NCI-H1105 (cell line): ENCODE measurements around the gene SLC25A3.
"Not testable (repeated sequence)": the region's sequence is repeated elsewhere in the genome, so short reads cannot be mapped to it uniquely, and the experiment has no call there.

Experiments used
- DNase-seq: peaks from one replicate; lab custom pipeline; 2025; lab: John Stamatoyannopoulos, UW

SLC25A3 gene

DNA sequence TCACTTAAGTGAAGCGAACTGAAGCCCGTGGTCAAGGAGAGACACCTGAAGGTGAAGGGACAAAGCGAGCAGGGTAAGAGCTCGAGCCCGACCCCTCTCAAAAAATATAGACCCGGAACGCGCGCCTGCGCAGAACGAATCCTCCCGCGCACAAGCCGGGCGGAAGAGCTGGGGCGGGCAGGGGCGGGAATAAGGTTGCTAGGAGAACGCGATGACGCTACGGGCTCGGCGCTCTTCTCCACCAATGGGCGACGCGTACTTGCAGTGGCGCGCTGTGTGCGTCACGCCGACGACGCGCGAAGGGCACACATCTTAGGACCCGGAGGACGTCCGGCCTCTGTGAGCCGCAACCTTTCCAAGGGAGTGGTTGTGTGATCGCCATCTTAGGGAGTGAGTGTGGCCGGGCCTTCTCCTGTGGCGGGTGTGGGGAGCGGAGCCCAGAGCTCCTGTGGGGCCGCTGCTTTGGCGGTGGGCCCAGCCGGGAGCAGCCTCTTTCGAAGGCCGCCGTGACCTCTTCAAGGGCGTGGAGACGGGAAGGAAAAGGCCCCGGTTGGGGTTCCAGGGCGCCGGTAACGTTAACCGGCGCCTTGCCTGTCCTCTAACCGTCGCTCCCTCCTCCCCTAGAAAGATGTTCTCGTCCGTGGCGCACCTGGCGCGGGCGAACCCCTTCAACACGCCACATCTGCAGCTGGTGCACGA is at the start of gene SLC25A3:
Gene SLC25A3 (plus strand): TSS at position 336 of the 699 bp plus-strand sequence. CDS start 293 bp downstream, at position 629.
- peak; percentile 98 for DNase-seq

DNA sequence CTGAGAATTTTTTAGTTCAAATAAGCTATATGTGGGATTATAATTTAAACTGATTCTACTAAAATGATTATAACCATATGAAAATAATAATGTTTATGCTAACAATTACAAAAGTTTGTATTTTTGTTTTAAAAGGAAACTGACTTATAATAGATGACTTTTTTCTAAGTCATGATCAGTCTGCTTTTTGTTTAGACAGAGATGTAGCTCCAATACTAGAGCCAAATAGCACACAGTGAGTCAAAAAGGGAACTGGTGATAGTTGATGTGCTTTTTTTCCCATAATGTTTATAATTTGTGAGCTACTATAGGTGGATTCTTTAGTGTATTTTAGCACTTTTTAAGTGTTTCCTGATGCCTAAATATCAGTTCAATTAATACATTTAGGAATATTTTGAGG is 49.8 kb upstream of the SLC25A3 start:
- no peak for DNase-seq

DNA sequence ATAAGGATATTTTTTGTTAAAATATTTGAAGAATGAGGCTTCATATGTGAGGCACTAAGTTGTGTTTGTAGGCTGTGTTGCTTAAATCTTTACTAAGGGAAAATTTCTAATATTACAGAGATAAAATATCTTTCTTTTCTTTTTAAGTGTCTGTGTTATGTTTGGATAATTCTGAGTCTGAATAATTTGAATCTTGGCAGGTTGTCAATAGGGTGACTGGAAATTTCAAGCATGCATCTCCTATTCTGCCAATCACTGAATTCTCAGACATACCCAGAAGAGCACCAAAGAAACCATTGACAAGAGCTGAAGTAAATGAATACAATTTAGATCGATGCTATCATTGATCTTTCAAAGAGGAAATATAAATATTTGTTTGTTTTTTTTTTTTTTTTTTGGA is 48.7 kb upstream of the SLC25A3 start:
- no peak for DNase-seq

DNA sequence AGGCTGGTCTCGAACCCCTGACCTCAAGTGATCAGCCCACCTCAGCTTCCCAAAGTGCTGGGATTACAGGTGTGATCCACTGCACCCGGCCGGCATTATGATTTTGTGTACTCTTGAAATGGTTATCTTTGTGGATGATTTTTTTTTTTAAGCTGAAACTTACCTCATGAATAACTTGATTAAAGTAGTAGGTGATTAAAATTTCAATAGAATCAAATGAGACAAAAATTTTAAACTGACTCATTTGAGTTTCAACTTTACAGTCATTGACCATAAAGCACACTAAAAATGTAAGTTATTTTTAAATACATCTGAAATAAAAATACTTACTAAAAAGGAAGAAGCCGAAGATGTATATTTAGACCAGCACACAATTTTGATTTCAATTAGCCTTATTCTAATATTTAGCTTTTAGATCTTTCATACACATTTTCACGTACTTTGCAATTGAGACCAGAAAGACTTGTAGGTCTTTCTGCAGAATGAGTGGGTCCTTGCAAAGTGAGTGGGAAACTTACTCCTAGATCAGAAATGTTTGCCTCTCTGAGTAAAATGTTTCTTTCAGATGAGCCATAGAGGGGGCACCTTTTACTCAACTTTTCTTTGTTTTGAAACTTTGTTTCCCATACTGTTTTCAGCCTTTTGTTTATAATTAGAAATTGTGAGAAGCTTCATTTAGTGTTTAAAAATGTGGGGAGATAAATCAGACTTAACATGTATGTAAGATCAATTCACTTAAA is 43.9 kb upstream of the SLC25A3 start:
- no peak for DNase-seq

GRCh38 chr12:98551787-98552186 is 41.7 kb upstream of the SLC25A3 start:
- no peak for DNase-seq

GRCh38 chr12:98558097-98558496 is 35.4 kb upstream of the SLC25A3 start:
- DNase-seq = not testable (repeated sequence)

- no peak for DNase-seq
Measured at GRCh38 chr12:98559666-98560065, 33.8 kb upstream of the SLC25A3 start.

DNA sequence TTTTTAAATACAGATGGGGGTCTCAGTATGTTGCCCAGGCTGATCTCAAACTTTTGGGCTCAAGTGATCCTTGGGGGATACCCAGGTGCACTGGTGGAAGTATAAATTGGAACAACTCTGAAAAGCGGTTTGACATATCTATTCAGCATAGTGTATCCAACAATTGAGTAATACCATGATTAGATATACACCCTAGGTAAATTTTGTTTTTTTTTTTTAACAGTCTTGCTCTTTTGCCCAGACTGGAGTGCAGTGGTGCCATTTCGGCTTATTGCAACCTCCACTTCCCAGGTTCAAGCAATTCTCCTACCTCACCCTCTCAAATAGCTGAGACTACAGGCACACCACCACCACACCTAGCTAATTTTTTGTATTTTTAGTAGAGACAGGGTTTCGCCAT is 31.6 kb upstream of the SLC25A3 start:
- DNase-seq = no peak

DNA sequence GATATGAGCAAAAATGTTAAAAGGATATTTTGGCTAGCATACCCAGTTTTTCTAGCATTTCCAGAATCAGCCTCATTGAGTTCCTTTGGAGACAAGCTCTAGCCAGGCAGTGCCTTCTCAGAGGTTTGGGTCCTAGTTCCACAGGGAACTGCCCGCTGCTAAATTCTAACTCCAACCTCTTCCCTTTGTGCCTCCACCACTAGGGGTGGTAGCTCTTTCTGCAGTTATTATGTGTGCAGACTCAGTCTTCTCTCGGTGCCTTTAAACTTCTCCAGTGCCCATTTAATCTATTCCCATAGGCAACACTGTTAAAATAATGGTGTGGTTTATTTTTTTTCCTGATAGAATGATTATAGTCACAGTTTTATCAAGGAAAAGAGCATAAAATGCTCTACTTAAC is 21.5 kb upstream of the SLC25A3 start:
- no peak for DNase-seq

GRCh38 chr12:98574110-98574509 is 19.4 kb upstream of the SLC25A3 start:
- no peak for DNase-seq

DNA sequence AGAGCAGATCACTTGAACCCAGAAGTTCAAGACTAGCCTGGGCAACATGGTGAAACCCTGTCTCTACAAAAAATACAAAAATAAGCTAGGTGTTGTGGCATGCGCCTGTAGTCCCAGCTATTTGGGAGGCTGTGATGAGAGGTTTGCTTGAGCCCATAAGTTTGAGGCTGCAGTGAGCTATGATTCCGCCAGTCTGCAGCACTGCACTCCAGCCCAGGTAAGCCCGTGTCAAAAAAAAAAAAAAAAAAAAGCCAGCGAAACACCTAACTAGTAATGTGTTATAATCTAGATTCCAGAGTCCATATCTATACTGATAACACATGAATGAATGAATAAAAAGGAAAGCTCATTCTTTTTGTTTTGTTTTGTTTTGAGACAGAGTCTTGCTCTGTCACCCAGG is 18.5 kb upstream of the SLC25A3 start:
- no peak for DNase-seq

- DNase-seq = not testable (repeated sequence)
Measured at GRCh38 chr12:98576795-98577194, 16.7 kb upstream of the SLC25A3 start.

DNA sequence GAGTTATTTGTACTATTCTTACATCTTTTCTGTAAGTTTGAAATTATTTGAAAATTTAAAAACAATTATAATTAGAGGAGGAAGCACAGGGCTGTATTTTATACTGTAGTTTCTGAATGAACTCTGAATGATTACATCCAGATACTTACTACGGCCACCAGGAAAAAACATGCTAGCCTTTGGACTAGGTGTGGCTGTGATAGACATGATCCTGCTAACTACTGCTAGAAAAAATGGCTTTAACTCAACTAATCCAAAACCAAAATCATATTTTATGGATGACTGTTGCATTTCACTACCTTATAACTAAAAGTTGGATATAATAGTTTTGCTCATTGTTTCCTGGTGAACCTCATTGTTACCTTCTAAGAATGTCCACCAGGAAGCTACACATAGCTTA is 15.1 kb upstream of the SLC25A3 start:
- no peak for DNase-seq

DNA sequence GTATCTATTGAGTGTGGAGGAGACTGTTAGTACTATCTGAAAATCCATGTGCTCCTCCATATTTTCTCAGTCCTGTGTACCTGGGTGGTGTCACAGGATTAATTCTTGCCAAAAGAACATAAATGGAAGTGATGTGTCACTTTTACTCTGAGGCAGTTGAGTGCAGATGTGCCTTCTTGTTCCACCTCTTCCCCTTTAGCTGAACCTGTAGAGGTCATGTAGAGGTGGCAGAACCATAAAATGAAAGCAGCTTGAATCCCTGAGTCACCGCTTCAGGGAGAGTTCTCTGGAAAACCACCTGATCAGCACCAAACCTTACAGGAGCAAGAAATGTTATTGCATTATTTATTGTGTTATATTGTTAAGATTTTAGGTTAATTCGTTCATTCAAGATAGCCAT is 14.7 kb upstream of the SLC25A3 start:
- DNase-seq = no peak

- DNase-seq = no peak
Measured at GRCh38 chr12:98579347-98579746, 14.1 kb upstream of the SLC25A3 start.

DNA sequence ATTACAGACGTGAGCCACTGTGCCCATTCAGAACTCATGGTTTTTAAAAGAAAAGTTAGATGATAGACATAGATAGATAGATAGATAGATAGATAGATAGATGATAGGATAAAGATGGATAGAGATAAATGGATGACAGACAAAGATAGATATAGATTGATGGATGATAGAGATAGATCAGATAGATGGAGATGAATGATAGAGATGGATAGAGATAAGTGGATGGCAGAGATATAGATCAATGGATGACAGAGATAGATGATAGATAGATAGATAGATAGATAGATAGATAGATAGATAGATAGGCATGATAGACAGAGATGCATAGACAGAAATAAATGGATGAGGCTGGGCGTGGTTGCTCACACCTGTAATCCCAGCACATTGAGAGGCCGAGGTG is 13.7 kb upstream of the SLC25A3 start:
- DNase-seq = no peak

- DNase-seq = no peak
Measured at GRCh38 chr12:98580695-98581094, 12.8 kb upstream of the SLC25A3 start.

DNA sequence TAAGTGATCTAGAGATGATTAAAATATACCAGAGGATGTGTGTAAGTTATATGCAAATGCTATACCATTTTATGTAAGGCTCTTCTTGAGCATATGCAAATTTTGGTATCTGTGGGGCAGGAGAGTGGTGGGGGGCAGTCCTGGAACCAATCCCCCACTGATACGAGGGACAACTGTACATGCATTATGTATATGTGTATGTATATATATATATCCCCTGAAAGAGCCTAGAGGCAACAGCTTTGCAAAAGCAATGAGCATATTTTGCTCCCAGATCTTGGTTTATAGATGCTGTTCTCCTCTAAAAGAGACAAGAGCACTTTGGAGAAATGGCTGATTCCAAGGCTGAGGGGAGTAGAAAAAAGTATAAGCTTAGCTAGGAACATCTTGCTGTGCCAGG is 12.4 kb upstream of the SLC25A3 start:
- DNase-seq = no peak

DNA sequence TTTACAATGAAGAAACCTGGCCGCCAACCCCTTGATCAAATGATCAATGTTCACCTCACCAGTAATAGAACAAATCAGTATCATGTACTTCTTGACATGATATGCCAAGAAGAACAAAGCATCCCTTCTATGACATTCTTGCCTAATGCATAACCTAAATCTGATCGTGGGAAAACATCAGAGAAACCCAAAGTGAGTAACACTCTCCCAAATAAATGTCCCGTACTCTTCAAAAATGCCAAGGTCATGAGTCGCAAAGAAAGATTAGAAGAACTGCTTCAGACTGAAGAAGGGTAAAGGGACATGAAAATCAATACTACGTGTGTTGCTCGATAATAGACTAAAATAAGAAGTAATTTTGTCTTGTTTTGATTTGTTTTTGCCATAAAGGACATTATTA is 11.4 kb upstream of the SLC25A3 start:
- no peak for DNase-seq

DNA sequence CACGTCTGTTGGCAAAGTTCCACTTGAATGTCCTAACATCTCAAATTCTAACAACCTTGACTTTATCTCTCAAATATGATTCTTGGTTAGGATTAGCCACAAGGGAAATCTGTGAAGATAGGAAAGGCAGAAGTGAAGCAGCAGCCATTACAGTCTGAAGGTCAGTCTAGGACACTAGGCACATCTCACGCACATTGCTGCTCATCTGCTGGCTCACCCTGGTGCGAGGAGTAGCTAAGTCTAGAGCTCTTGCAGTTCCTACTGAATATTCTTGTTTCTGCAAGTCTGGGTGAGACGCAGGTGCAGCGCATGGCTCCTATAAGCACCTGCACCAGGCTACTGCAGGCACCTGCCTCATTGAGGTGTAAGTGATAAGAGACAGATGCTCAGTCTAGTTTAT is 6.4 kb upstream of the SLC25A3 start:
- DNase-seq = peak; percentile 35

- DNase-seq = no peak
Measured at GRCh38 chr12:98591209-98591608, 2.3 kb upstream of the SLC25A3 start.

DNA sequence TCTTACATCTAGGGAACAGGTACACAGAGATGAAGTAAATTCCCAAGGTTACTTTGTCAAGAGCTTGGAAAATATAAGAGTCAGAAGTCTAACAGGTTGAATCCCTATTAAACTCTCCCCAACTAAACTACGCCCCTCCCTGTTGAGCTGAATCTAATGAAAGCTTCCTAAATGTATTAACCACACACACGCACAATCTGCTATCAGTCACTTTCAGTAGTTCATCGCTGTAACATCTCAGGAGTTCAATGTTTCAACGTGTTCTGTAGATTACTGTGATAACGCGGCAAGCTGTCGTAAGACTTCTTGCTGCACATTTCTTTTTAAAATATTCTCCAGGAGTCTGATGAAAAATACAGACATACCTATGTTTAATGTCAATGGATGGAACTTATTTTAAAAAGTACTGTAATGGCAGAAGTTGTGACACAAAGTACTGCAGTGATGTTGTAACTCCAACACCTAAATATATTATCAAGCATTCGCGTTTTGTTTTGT is 612 bp upstream of the SLC25A3 start:
- DNase-seq = no peak

DNA sequence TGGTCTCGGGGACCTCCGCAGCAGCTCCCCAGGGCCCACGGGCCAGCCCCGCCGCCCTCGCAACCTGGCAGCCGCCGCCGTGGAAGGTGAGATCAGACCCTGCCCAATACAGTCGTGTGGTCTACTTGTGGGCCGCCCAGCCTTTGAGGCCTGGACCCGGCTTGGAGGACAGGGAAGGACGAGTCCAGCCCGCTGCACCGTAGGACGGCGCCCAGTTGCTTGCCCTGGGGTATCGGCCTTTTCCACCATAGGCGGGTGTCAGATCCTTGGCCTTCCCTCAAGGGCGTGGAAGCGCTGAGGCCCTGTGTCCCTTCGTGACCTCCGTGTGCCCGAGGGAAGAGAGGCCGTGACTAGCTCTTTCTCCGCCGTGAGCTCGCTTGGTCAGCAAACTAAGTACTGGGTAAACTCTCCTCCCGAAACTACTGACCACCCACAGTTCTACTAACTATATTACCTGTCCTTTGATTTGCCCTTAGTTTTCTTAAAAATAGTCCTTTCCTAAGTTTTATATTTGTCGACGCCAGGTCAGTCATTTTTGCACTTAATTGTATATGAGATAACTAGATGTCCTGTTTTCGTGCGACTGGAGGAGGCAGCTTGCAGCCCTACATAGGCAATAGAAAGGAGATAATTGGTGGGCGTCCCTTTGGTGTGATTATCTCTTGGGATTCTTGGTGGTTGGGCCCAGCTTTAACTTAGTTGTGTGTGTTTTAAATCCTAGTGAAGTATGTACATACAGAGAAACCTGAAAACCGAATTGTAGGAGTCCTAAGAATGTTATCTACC is 757 bp downstream of the SLC25A3 start:
- DNase-seq = no peak
